ENCODE data around the gene SPSB4. TPM values are rescaled to one million over a fixed set of nuclear protein-coding genes. Genes with fewer than 3 reads are reported as not detected.
A peak's percentile ranks its signal among the peaks of the same experiment; 100 is the strongest.

Gene SPSB4
- total and polyA plus RNA-seq, 2 experiments from 2014 or later: 57.0 to 82.2 TPM

- Histone ChIP-seq H3K27me3 (no peaks in the 10 kb centered on the region), H3K4me1 (ENCODE audit: low read depth) (peaks cover 84% of the 10 kb centered on the region), H3K4me3 (no peak overlapping the region), H3K36me3 (no peaks in the 10 kb centered on the region), H3K9me3 (ENCODE audit: low read depth) (no peaks in the 10 kb centered on the region), H3K27ac (peak overlapping the region; percentile 90)
- no peak for DNase-seq (ENCODE audit: low read depth in 1 of 2, low spot score in 1 of 2)
- no peak for TF ChIP-seq CTCF (IDR thresholded peaks at IDR 0.05; ENCODE audit: low read depth, low read length)
These were observed 26.5 kb downstream of the SPSB4 start for GRCh38 chr3:141077631-141078030.

- peaks cover 90% of the 10 kb centered on the region for H3K4me1 ChIP-seq (ENCODE audit: low read depth)
- H3K9me3 ChIP-seq (ENCODE audit: low read depth): no peaks in the 10 kb centered on the region
- H3K36me3 ChIP-seq: no peaks in the 10 kb centered on the region
- no peak overlapping the region for H3K4me3 ChIP-seq
- no peak for TF ChIP-seq CTCF (IDR thresholded peaks at IDR 0.05; ENCODE audit: low read depth, low read length)
- peak overlapping the region; percentile 90 for H3K27ac ChIP-seq
- no peak for DNase-seq (ENCODE audit: low read depth in 1 of 2, low spot score in 1 of 2)
- H3K27me3 ChIP-seq: no peaks in the 10 kb centered on the region
These were observed 27.1 kb downstream of the SPSB4 start for GRCh38 chr3:141078200-141078599.

GRCh38 chr3:141080431-141080830, 29.3 kb downstream of the SPSB4 start:
- TF ChIP-seq CTCF (IDR thresholded peaks at IDR 0.05; ENCODE audit: low read depth, low read length): no peak
- H3K27me3 ChIP-seq: no peaks in the 10 kb centered on the region
- H3K9me3 ChIP-seq (ENCODE audit: low read depth): no peaks in the 10 kb centered on the region
- H3K4me3 ChIP-seq: no peak overlapping the region
- no peak for DNase-seq (ENCODE audit: low read depth in 1 of 2, low spot score in 1 of 2)
- H3K36me3 ChIP-seq: no peaks in the 10 kb centered on the region
- H3K4me1 ChIP-seq (ENCODE audit: low read depth): peaks cover 91% of the 10 kb centered on the region
- peak overlapping the region; percentile 95 for H3K27ac ChIP-seq

GRCh38 chr3:141081141-141081795, 30.1 kb downstream of the SPSB4 start:
- Histone ChIP-seq H3K36me3 (no peaks in the 10 kb centered on the region), H3K9me3 (ENCODE audit: low read depth) (no peaks in the 10 kb centered on the region), H3K4me3 (no peak overlapping the region), H3K27ac (peak overlapping the region; percentile 95), H3K27me3 (no peaks in the 10 kb centered on the region), H3K4me1 (ENCODE audit: low read depth) (peaks cover 91% of the 10 kb centered on the region)
- DNase-seq (ENCODE audit: low read depth in 1 of 2, low spot score in 1 of 2): peak in 1 of 2 donors; percentile 84
- no peak for TF ChIP-seq CTCF (IDR thresholded peaks at IDR 0.05; ENCODE audit: low read depth, low read length)

- no peaks in the 10 kb centered on the region for H3K36me3 ChIP-seq
- H3K27ac ChIP-seq: peak overlapping the region; percentile 95
- no peaks in the 10 kb centered on the region for H3K9me3 ChIP-seq (ENCODE audit: low read depth)
- H3K4me3 ChIP-seq: no peak overlapping the region
- DNase-seq (ENCODE audit: low read depth in 1 of 2, low spot score in 1 of 2): no peak
- H3K27me3 ChIP-seq: no peaks in the 10 kb centered on the region
- no peak for TF ChIP-seq CTCF (IDR thresholded peaks at IDR 0.05; ENCODE audit: low read depth, low read length)
- peaks cover 91% of the 10 kb centered on the region for H3K4me1 ChIP-seq (ENCODE audit: low read depth)
These were observed 30.9 kb downstream of the SPSB4 start for GRCh38 chr3:141082064-141082463.

Measured in cardiac muscle cell (in vitro differentiated cells and primary cell).